GM12892 (cell line): ENCODE measurements around the gene REEP1.

Experiments used
- POLR2A ChIP-seq: IDR thresholded peaks from 2 replicates; pipeline ENCODE4 v1.6.1; 2011; ENCODE audit warnings: low read depth, low read length, control low read depth
- TAF1 ChIP-seq: IDR thresholded peaks from 2 replicates; pipeline ENCODE4 v1.6.1; 2011; ENCODE audit warnings: low read depth, mild to moderate bottlenecking, control low read depth, low read length, borderline replicate concordance

GRCh38 chr2:86342488-86342887 is 5.1 kb upstream of the REEP1 start:
- TF ChIP-seq POLR2A, result no peak
- no peak for TF ChIP-seq TAF1
